H1 (cell line): ENCODE results near the gene CCDC121. TPM values are rescaled to one million over a fixed set of nuclear protein-coding genes. Genes with fewer than 3 reads are reported as not detected.
A peak's percentile ranks its signal among the peaks of the same experiment; 100 is the strongest.

Experiments
- CTCF ChIA-PET: fragments of 300-600 bp; sonication (Branson Sonifier 250); formaldehyde crosslinking; loops from one replicate; lab custom pipeline; 2021; ENCODE audit not compliant: partially characterized antibody; lab: Charles Lee
- POLR2A ChIA-PET: fragments of 300-600 bp; sonication (Branson Sonifier 250); formaldehyde crosslinking; loops from one replicate; lab custom pipeline; 2021; ENCODE audit warnings: inconsistent platforms; ENCODE audit not compliant: partially characterized antibody; lab: Charles Lee
- DNase-seq, 2 experiments: peaks; one replicate each; pipeline versions ENCODE4 v3.0.0 to v3.0.0-alpha.2; 2010 to 2022; ENCODE audit warnings: low spot score in 2 of 2, low read depth in 1 of 2, mixed read lengths in 1 of 2
- FAIRE-seq: peaks from 2 replicates; lab custom pipeline; 2011; peaks lifted over from hg19 to GRCh38; lab: Jason Lieb, UNC
- H2AFZ ChIP-seq: 2 replicates; pipeline ENCODE4 v1.8.1; 2012; ENCODE audit warnings: low read length, inconsistent platforms
- H2AK5ac ChIP-seq: 2 replicates; pipeline ENCODE4 v1.6.1; 2013; ENCODE audit warnings: low read depth, low read length
- H2BK120ac ChIP-seq: replicated peaks from 2 replicates; pipeline ENCODE3; 2013; ENCODE audit warnings: low read depth, low read length, inconsistent platforms
- H2BK12ac ChIP-seq: 2 replicates; pipeline ENCODE4 v1.6.1; 2013; ENCODE audit warnings: low read depth, low read length
- H2BK15ac ChIP-seq: 2 replicates; pipeline ENCODE4 v1.6.1; 2013; ENCODE audit warnings: low read length
- H2BK20ac ChIP-seq: 2 replicates; pipeline ENCODE4 v1.6.1; 2013; ENCODE audit warnings: low read length
- H2BK5ac ChIP-seq: 2 replicates; pipeline ENCODE4 v1.6.1; 2013; ENCODE audit warnings: low read depth, low read length
- H3K14ac ChIP-seq: 2 replicates; pipeline ENCODE4 v1.6.1; 2013; ENCODE audit warnings: inconsistent platforms; ENCODE audit not compliant: insufficient read length
- H3K18ac ChIP-seq: 2 replicates; pipeline ENCODE4 v1.6.1; 2013; ENCODE audit warnings: low read length; ENCODE audit errors: extremely low read depth
- H3K23ac ChIP-seq: 2 replicates; pipeline ENCODE4 v1.6.1; 2013; ENCODE audit warnings: inconsistent platforms; ENCODE audit not compliant: insufficient read length
- H3K23me2 ChIP-seq: 2 replicates; pipeline ENCODE4 v1.6.1; 2013; ENCODE audit warnings: low read depth, low read length
- H3K27ac ChIP-seq: 2 replicates; pipeline ENCODE4 v1.6.1; 2011; ENCODE audit warnings: low read depth, low read length, inconsistent platforms
- H3K27me3 ChIP-seq, 4 experiments: replicated peaks in 1 of 4; 1 replicate in 1 of 4; 2 replicates in 3 of 4; pipeline versions ENCODE4 v1.6.1 to v1.8.1; 2011 to 2013; ENCODE audit warnings: low read length in 3 of 4, mild to moderate bottlenecking in 3 of 4, inconsistent platforms in 2 of 4, mixed read lengths in 2 of 4, moderate library complexity in 1 of 4; ENCODE audit not compliant: control insufficient read depth in 3 of 4, insufficient read depth in 3 of 4; ENCODE audit errors: extremely low read depth in 1 of 4
- H3K36me3 ChIP-seq, 4 experiments: 2 replicates each; pipeline versions ENCODE4 v1.6.1 to v1.8.1; 2011 to 2013; ENCODE audit warnings: mild to moderate bottlenecking in 4 of 4, low read length in 3 of 4, moderate library complexity in 2 of 4, control low read depth in 1 of 4, inconsistent platforms in 1 of 4; ENCODE audit not compliant: insufficient read depth in 4 of 4, control insufficient read depth in 2 of 4
- H3K4ac ChIP-seq: replicated peaks from 2 replicates; pipeline ENCODE3; 2013; ENCODE audit warnings: low read length, low read depth, mixed read lengths, inconsistent platforms; ENCODE audit not compliant: insufficient read length
- H3K4me1 ChIP-seq, 4 experiments: replicated peaks in 1 of 4; 1 replicate in 1 of 4; 2 replicates in 3 of 4; pipeline versions ENCODE4 v1.6.1 to v1.8.1; 2011 to 2013; ENCODE audit warnings: low read length in 3 of 4, inconsistent platforms in 2 of 4, mixed read lengths in 1 of 4; ENCODE audit not compliant: insufficient read depth in 4 of 4, control insufficient read depth in 3 of 4
- H3K4me2 ChIP-seq, 2 experiments: 2 replicates each; pipeline versions ENCODE4 v1.6.1 to v1.8.1; 2011 to 2013; ENCODE audit warnings: low read depth in 2 of 2, low read length in 2 of 2, control low read depth in 1 of 2, inconsistent platforms in 1 of 2, mild to moderate bottlenecking in 1 of 2; ENCODE audit not compliant: insufficient read depth in 1 of 2
- H3K4me3 ChIP-seq, 4 experiments: fragments of 200-600, 300-600 bp in 1 of 4; sonication (generic), shearing (Covaris generic), sonication (Bioruptor Twin) in 1 of 4; 2 replicates each; pipeline versions ENCODE4 v1.5.1 to v1.8.1; 2011 to 2016; ENCODE audit warnings: low read length in 4 of 4, low read depth in 3 of 4, control low read depth in 2 of 4, inconsistent platforms in 2 of 4, mild to moderate bottlenecking in 2 of 4, mixed read lengths in 1 of 4, moderate library complexity in 1 of 4; ENCODE audit not compliant: insufficient read depth in 2 of 4; ENCODE audit errors: extremely low read depth in 1 of 4
- H3K56ac ChIP-seq: replicated peaks from 2 replicates; pipeline ENCODE3; 2013; ENCODE audit warnings: low read depth, mild to moderate bottlenecking, mixed read lengths, low read length, inconsistent platforms; ENCODE audit not compliant: insufficient read length
- H3K79me1 ChIP-seq: 2 replicates; pipeline ENCODE4 v1.6.1; 2013; ENCODE audit warnings: low read depth, low read length, control low read depth
- H3K79me2 ChIP-seq, 2 experiments: 2 replicates each; pipeline versions ENCODE4 v1.6.1 to v1.8.1; 2012 to 2013; ENCODE audit warnings: low read length in 2 of 2, mild to moderate bottlenecking in 2 of 2, inconsistent platforms in 1 of 2; ENCODE audit not compliant: insufficient read depth in 2 of 2, control insufficient read depth in 1 of 2
- H3K9ac ChIP-seq, 4 experiments: replicated peaks in 1 of 4; 1 replicate in 1 of 4; 2 replicates in 3 of 4; pipeline versions ENCODE4 v1.6.1 to v1.8.1; 2011 to 2013; ENCODE audit warnings: low read depth in 3 of 4, low read length in 3 of 4, control low read depth in 2 of 4, mild to moderate bottlenecking in 2 of 4, moderate library complexity in 2 of 4, inconsistent platforms in 1 of 4; ENCODE audit errors: extremely low read depth in 1 of 4
- H3K9me3 ChIP-seq, 2 experiments: 2 replicates each; pipeline versions ENCODE4 v1.6.1 to v1.8.1; 2012 to 2013; ENCODE audit warnings: mild to moderate bottlenecking in 2 of 2, moderate library complexity in 2 of 2, control low read depth in 1 of 2, inconsistent platforms in 1 of 2, low read depth in 1 of 2, low read length in 1 of 2, mixed read lengths in 1 of 2; ENCODE audit not compliant: insufficient read depth in 2 of 2
- H4K20me1 ChIP-seq, 2 experiments: replicated peaks in 1 of 2; 2 replicates each; pipeline versions ENCODE3 to v1.8.1; 2011 to 2013; ENCODE audit warnings: inconsistent platforms in 2 of 2, low read length in 2 of 2, mild to moderate bottlenecking in 1 of 2; ENCODE audit not compliant: insufficient read depth in 2 of 2, control insufficient read depth in 1 of 2
- H4K5ac ChIP-seq: 2 replicates; pipeline ENCODE4 v1.6.1; 2013; ENCODE audit warnings: low read length, low read depth, mixed read lengths, inconsistent platforms; ENCODE audit not compliant: insufficient read length
- H4K8ac ChIP-seq: 2 replicates; pipeline ENCODE4 v1.8.0; 2013; ENCODE audit warnings: mild to moderate bottlenecking, moderate library complexity, low read length, inconsistent platforms; ENCODE audit not compliant: insufficient read depth; ENCODE audit errors: extremely low read depth
- H4K91ac ChIP-seq: replicated peaks from 2 replicates; pipeline ENCODE3; 2013; ENCODE audit warnings: low read length, mixed read lengths, inconsistent platforms; ENCODE audit not compliant: insufficient read length
- EP300 ChIP-seq, 2 experiments: IDR thresholded peaks; 1 replicate in 1 of 2; 2 replicates in 1 of 2; pipeline ENCODE4 v1.6.1; 2011 to 2012; ENCODE audit warnings: low read depth in 2 of 2, low read length in 2 of 2, mild to moderate bottlenecking in 2 of 2, borderline replicate concordance in 1 of 2, inconsistent platforms in 1 of 2, moderate library complexity in 1 of 2
- WGBS, 2 experiments: shearing (Covaris generic) in 1 of 2; methylation state at CpG; one replicate each; pipeline versions ENCODE4 v1.1.6 to v1.1.7; 2013 to 2015; ENCODE audit warnings: low lambda C conversion rate in 2 of 2, mixed read lengths in 2 of 2, inconsistent platforms in 1 of 2, low coverage in 1 of 2, missing lambda C conversion rate in 1 of 2; ENCODE audit not compliant: insufficient replicate concordance in 2 of 2, insufficient coverage in 1 of 2, insufficient read length in 1 of 2; ENCODE audit errors: extremely low coverage in 1 of 2, missing lambda C conversion rate in 1 of 2; 5-methylcytosine and 5-hydroxymethylcytosine counted together
- long read RNA-seq, 2 experiments: library from RNA in 1 of 2; library from capped mRNA in 1 of 2; stranded (forward); transcript quantifications; one replicate each; pipeline ENCODE4 v2.0.0, GENCODE V29; 2021; ENCODE audit warnings: inconsistent platforms in 1 of 2
- polyA minus RNA-seq, 3 experiments: library from RNA; depleted of rRNA, polyadenylated mRNA; stranded (reverse); fragments of >200 nt; gene quantifications; 1 replicate in 2 of 3; 2 replicates in 1 of 3; pipeline ENCODE4 v1.2.3, GENCODE V29; 2011
- polyA plus RNA-seq, 7 experiments: library from polyadenylated mRNA; depleted of rRNA in 3 of 7; stranded (reverse) in 5 of 7; unstranded in 2 of 7; fragments of >200 nt in 5 of 7; fragments of 200-250 nt in 2 of 7; gene quantifications; 1 replicate in 5 of 7; 2 replicates in 1 of 7; 4 replicates in 1 of 7; pipeline versions ENCODE4 v1.2.1 to v1.2.3, GENCODE V29; 2011 to 2013; ENCODE audit warnings: missing spikeins in 2 of 7, mixed read lengths in 2 of 7
- total RNA-seq: library from RNA; stranded (reverse); fragmentation: NEBNext Ultra II Directional; extraction: Animal tissue kit (Norgen Biotek cat#: 25700); gene quantifications from 2 replicates; pipeline ENCODE4 v1.2.1, GENCODE V29; 2021
- TF ChIP-seq, protein P1 (sequence below), 3 experiments: IDR thresholded peaks; 1 replicate in 2 of 3; 2 replicates in 1 of 3; pipeline versions ENCODE4 v1.5.1 to v1.6.1; 2011; ENCODE audit warnings: low read length in 3 of 3, mild to moderate bottlenecking in 3 of 3, inconsistent platforms in 2 of 3, low read depth in 1 of 3, moderate library complexity in 1 of 3; ENCODE audit not compliant: insufficient read depth in 1 of 3; ENCODE audit errors: control extremely low read depth in 1 of 3

CCDC121 gene, protein sequence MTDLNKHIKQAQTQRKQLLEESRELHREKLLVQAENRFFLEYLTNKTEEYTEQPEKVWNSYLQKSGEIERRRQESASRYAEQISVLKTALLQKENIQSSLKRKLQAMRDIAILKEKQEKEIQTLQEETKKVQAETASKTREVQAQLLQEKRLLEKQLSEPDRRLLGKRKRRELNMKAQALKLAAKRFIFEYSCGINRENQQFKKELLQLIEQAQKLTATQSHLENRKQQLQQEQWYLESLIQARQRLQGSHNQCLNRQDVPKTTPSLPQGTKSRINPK
- 1.5 and 2.0 TPM in 2 replicates for total RNA-seq
- polyA plus RNA-seq (2011; rRNA removed), result 0.68 and 0.94 TPM in 2 replicates
- polyA plus RNA-seq (2011; cell fraction: cytosol; rRNA removed), result 1.4 TPM
- 1.00 TPM for polyA plus RNA-seq (2011; cell fraction: nucleus; rRNA removed)
- polyA plus RNA-seq (2012, experiment 1 of 2), result 1.3 to 3.4 TPM (median 1.5 TPM) in 4 replicates
- 0.08 TPM for polyA plus RNA-seq (2012, experiment 2 of 2)
- polyA plus RNA-seq (2013, experiment 1 of 2), result 1.4 TPM
- polyA plus RNA-seq (2013, experiment 2 of 2), result 1.4 TPM
- 0.66 and 1.1 TPM in 2 replicates for polyA minus RNA-seq (2011; rRNA and poly(A)+ RNA removed)
- not detected for polyA minus RNA-seq (2011; cell fraction: cytosol; rRNA and poly(A)+ RNA removed)
- 0.90 TPM for polyA minus RNA-seq (2011; cell fraction: nucleus; rRNA and poly(A)+ RNA removed)
- long read RNA-seq, experiment 1, partial matches to known transcripts, result 0 of 1 reads
- long read RNA-seq, experiment 1, other reads (novel, unspliced or antisense), result 1 of 1 reads
- long read RNA-seq, experiment 2, partial matches to known transcripts, result 0 of 4 reads
- long read RNA-seq, experiment 2, other reads (novel, unspliced or antisense), result 1 of 4 reads

- peaks cover 4 to 24% (median 16%) of the 10 kb centered on the region in 4 experiments; a peak in 7 of 8 replicates for H3K36me3 ChIP-seq
- peak within 1 kb of the TSS; percentile 84 to 95 (median 92) for H3K4me3 ChIP-seq
- ChIA-PET POLR2A (interaction anchor here (0.6 to 2.2 kb wide), 16 partner anchors 11 to 250 kb away, joined by 3 to 7 read pairs (median 4); partner anchors contain the start of genes IFT172, PPM1G, SLC4A1AP and SUPT7L), CTCF (interaction anchor here (0.9 to 1.6 kb wide), 2 partner anchors 54 to 187 kb away, joined by 3 to 4 read pairs; no protein-coding TSS in a partner anchor)
- H3K14ac ChIP-seq, result no peak within 1 kb of the TSS
- WGBS, 2 experiments, result 7% methylated on average over 42 of the region's 44 CpGs; no CpG with 5 or more reads in 1 of the 2 experiments
- no peaks in the 10 kb centered on the region for H3K79me1 ChIP-seq
- H3K27me3 ChIP-seq, result no peaks in the 10 kb centered on the region
- peak within 1 kb of the TSS; percentile 89 for H4K5ac ChIP-seq
- peak within 1 kb of the TSS; percentile 98; the same call in 1 of the 2 replicates for H4K8ac ChIP-seq
- H2BK120ac ChIP-seq, result no peak within 1 kb of the TSS
- H2BK5ac ChIP-seq, result peak within 1 kb of the TSS; percentile 98
- H3K4me2 ChIP-seq, result peak within 1 kb of the TSS; percentile 70 to 79
- no peak within 1 kb of the TSS for H3K23ac ChIP-seq
- H4K91ac ChIP-seq, result peak within 1 kb of the TSS; percentile 96
- no peak for FAIRE-seq
- no peaks in the 10 kb centered on the region; the same call in 1 of the 2 replicates for H3K23me2 ChIP-seq
- H2AFZ ChIP-seq, result peak within 1 kb of the TSS; percentile 97
- H3K4me1 ChIP-seq, result peaks cover 0 to 4% (median 2%) of the 10 kb centered on the region in 4 experiments; a peak in 3 of 7 replicates
- H2BK12ac ChIP-seq, result peak within 1 kb of the TSS; percentile 39; the same call in 1 of the 2 replicates
- peak; percentile 50 to 89 for DNase-seq
- no peak within 1 kb of the TSS for H2BK20ac ChIP-seq
- no peak within 1 kb of the TSS for H2AK5ac ChIP-seq
- no peak within 1 kb of the TSS for H2BK15ac ChIP-seq
- peak within 1 kb of the TSS; percentile 92 for H3K18ac ChIP-seq
- H3K27ac ChIP-seq, result peak within 1 kb of the TSS; percentile 84
- H4K20me1 ChIP-seq, result no peaks in the 10 kb centered on the region
- H3K9me3 ChIP-seq, result no peaks in the 10 kb centered on the region
- H3K4ac ChIP-seq, result no peak within 1 kb of the TSS
- H3K9ac ChIP-seq, result peak within 1 kb of the TSS; percentile 94 to 95 (median 94)
- H3K79me2 ChIP-seq, result peaks cover 0 to 14% of the 10 kb centered on the region in 2 experiments; a peak in 2 of 4 replicates
- peak within 1 kb of the TSS; percentile 80 for H3K56ac ChIP-seq
- TF ChIP-seq EP300 (IDR thresholded peaks at IDR 0.05; ENCODE audit: borderline replicate concordance in 1 of 2, low read depth in 2 of 2, low read length in 2 of 2), result 0 out of 3 replicates have a peak, but pooled peaks of 1 of the 2 experiments have one; percentile 12
- TF ChIP-seq, protein P1, sequence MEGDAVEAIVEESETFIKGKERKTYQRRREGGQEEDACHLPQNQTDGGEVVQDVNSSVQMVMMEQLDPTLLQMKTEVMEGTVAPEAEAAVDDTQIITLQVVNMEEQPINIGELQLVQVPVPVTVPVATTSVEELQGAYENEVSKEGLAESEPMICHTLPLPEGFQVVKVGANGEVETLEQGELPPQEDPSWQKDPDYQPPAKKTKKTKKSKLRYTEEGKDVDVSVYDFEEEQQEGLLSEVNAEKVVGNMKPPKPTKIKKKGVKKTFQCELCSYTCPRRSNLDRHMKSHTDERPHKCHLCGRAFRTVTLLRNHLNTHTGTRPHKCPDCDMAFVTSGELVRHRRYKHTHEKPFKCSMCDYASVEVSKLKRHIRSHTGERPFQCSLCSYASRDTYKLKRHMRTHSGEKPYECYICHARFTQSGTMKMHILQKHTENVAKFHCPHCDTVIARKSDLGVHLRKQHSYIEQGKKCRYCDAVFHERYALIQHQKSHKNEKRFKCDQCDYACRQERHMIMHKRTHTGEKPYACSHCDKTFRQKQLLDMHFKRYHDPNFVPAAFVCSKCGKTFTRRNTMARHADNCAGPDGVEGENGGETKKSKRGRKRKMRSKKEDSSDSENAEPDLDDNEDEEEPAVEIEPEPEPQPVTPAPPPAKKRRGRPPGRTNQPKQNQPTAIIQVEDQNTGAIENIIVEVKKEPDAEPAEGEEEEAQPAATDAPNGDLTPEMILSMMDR (IDR thresholded peaks at IDR 0.05; ENCODE audit: control extremely low read depth in 1 of 3, insufficient read depth in 1 of 3, low read depth in 1 of 3, low read length in 3 of 3), result no peak
Measured at GRCh38 chr2:27628767-27629709, at the start of gene CCDC121, which contains the start of gene GPN1. Gene CCDC121 (minus strand): TSS chr2:27629012. CDS start chr2:27627799, 1,213 bp downstream. Gene GPN1 (plus strand): TSS chr2:27629050. CDS start chr2:27629059, 9 bp downstream.
